ENCODE data around the gene CISH. TPM values are rescaled to one million over a fixed set of nuclear protein-coding genes. Genes with fewer than 3 reads are reported as not detected.

The CISH gene
- total and polyA plus RNA-seq, 9 donors, result 6.2 to 28.0 (median 21.9) TPM

GRCh38 chr3:50632450-50632849, 20.9 kb upstream of the CISH start:
- Histone ChIP-seq H3K27ac (no peak overlapping the region), H3K27me3 (no peaks in the 10 kb centered on the region), H3K9me3 (no peaks in the 10 kb centered on the region), H3K4me3 (no peak overlapping the region), H3K4me1 (ENCODE audit: insufficient read depth) (peaks cover 4% of the 10 kb centered on the region), H3K36me3 (no peaks in the 10 kb centered on the region)
- 50 to 63% (median 58%) methylated on average over 5 of the region's 5 CpGs for WGBS, 3 donors
- intact Hi-C loops (cut with DNase I), result no loop called here
- no peak for DNase-seq
- TF ChIP-seq CTCF (IDR thresholded peaks at IDR 0.05) (no peak), EP300 (IDR thresholded peaks at IDR 0.05) (no peak), POLR2A (IDR thresholded peaks at IDR 0.05) (no peak)

GRCh38 chr3:50630877-50631276, 19.3 kb upstream of the CISH start:
- TF ChIP-seq POLR2A (IDR thresholded peaks at IDR 0.05), result no peak
- no peak for TF ChIP-seq CTCF (IDR thresholded peaks at IDR 0.05)
- TF ChIP-seq EP300 (IDR thresholded peaks at IDR 0.05), result no peak
- no peaks in the 10 kb centered on the region for H3K27me3 ChIP-seq
- no peak overlapping the region for H3K4me3 ChIP-seq
- DNase-seq, result no peak
- no peaks in the 10 kb centered on the region for H3K36me3 ChIP-seq
- peaks cover 4% of the 10 kb centered on the region for H3K4me1 ChIP-seq (ENCODE audit: insufficient read depth)
- H3K9me3 ChIP-seq, result no peaks in the 10 kb centered on the region
- H3K27ac ChIP-seq, result no peak overlapping the region
- WGBS, 3 donors, result 74 to 86% (median 76%) methylated on average over 7 of the region's 7 CpGs
- intact Hi-C loops (cut with DNase I), result no loop called here

GRCh38 chr3:50630394-50630793, 18.8 kb upstream of the CISH start:
- DNase-seq, result no peak
- no peaks in the 10 kb centered on the region for H3K27me3 ChIP-seq
- no peak overlapping the region for H3K27ac ChIP-seq
- no peaks in the 10 kb centered on the region for H3K9me3 ChIP-seq
- 96 to 100% (median 96%) methylated on average over 6 of the region's 6 CpGs for WGBS, 3 donors
- TF ChIP-seq CTCF (IDR thresholded peaks at IDR 0.05) (no peak), EP300 (IDR thresholded peaks at IDR 0.05) (no peak), POLR2A (IDR thresholded peaks at IDR 0.05) (no peak)
- no peaks in the 10 kb centered on the region for H3K36me3 ChIP-seq
- intact Hi-C loops (cut with DNase I), result no loop called here
- H3K4me3 ChIP-seq, result no peak overlapping the region
- H3K4me1 ChIP-seq (ENCODE audit: insufficient read depth), result peaks cover 4% of the 10 kb centered on the region

GRCh38 chr3:50628601-50629000, 17.0 kb upstream of the CISH start:
- TF ChIP-seq EP300 (IDR thresholded peaks at IDR 0.05) (no peak), CTCF (IDR thresholded peaks at IDR 0.05) (no peak)
- intact Hi-C loops (cut with DNase I), result no loop called here
- H3K36me3 ChIP-seq, result no peaks in the 10 kb centered on the region
- H3K9me3 ChIP-seq, result no peaks in the 10 kb centered on the region
- H3K4me1 ChIP-seq (ENCODE audit: insufficient read depth), result peaks cover 4% of the 10 kb centered on the region
- H3K27ac ChIP-seq, result no peak overlapping the region
- H3K4me3 ChIP-seq, result no peak overlapping the region
- WGBS, 3 donors, result 92 to 96% (median 95%) methylated on average over 3 of the region's 3 CpGs
- no peak for DNase-seq
- H3K27me3 ChIP-seq, result no peaks in the 10 kb centered on the region

Data from ovary (tissue), 9 donors.